Gastroesophageal sphincter (tissue), 3 donors: Measurements from ENCODE around the gene SPG7.

Source experiments
- POLR2AphosphoS5 ChIP-seq: sonication (generic); formaldehyde crosslinking; IDR thresholded peaks from one replicate; pipeline ENCODE4 v1.6.1; 2017; ENCODE audit warnings: antibody characterized with exemption
- TF ChIP-seq, protein P1 (sequence below), 4 experiments: fragments of 200-600 bp in 2 of 4; fragments of 450-650 bp in 2 of 4; sonication (generic) in 1 of 4; IDR thresholded peaks; one replicate each; pipeline ENCODE4 v1.5.1; 2017 to 2019; ENCODE audit warnings: antibody characterized with exemption in 4 of 4, mild to moderate bottlenecking in 2 of 4, moderate library complexity in 2 of 4

DNA sequence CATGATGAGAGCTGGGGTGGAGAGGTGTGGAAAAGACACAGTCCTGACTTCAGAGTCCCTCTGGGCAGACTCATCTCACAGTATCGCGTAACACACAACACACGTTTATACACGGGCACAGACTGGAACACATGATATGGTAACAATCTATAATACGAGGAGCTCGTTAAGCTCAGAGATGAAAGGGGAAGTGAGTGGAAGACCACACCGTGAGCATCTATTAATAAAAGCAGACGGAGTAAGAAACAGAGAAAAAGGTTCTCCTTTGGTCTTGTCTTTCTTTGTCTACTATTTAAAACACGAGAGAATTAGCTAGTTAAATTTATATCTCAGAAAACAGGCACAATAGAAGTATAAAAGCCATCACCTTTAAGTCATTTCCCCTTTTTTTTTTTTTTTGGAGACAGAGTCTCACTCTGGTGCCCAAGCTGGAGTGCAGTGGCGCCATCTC, 31.4 kb upstream of the SPG7 start:
- TF ChIP-seq, protein P1, sequence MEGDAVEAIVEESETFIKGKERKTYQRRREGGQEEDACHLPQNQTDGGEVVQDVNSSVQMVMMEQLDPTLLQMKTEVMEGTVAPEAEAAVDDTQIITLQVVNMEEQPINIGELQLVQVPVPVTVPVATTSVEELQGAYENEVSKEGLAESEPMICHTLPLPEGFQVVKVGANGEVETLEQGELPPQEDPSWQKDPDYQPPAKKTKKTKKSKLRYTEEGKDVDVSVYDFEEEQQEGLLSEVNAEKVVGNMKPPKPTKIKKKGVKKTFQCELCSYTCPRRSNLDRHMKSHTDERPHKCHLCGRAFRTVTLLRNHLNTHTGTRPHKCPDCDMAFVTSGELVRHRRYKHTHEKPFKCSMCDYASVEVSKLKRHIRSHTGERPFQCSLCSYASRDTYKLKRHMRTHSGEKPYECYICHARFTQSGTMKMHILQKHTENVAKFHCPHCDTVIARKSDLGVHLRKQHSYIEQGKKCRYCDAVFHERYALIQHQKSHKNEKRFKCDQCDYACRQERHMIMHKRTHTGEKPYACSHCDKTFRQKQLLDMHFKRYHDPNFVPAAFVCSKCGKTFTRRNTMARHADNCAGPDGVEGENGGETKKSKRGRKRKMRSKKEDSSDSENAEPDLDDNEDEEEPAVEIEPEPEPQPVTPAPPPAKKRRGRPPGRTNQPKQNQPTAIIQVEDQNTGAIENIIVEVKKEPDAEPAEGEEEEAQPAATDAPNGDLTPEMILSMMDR (IDR thresholded peaks at IDR 0.05) = no peak
- TF ChIP-seq POLR2AphosphoS5 = no peak
